Natural killer cell (primary cell): ENCODE data around the gene KCNJ11. TPM values are rescaled to one million over a fixed set of nuclear protein-coding genes. Genes with fewer than 3 reads are reported as not detected.

Experiments used
- ATAC-seq, 3 donors: fragments of 150-1000 bp in 2 of 3; fragments of 200-7000 bp in 1 of 3; cut with Tn5 transposase; 1 replicate in 1 of 3; 2 replicates in 2 of 3; pipeline ENCODE4 v1.10.0; 2021; ENCODE audit warnings: mild to moderate bottlenecking in 2 of 3, moderate library complexity in 2 of 3
- DNase-seq, 2 donors: peaks; one replicate each; pipeline versions ENCODE4 v3.0.0 to v3.0.0-alpha.2; 2013 to 2021; ENCODE audit warnings: mixed read lengths in 1 of 2
- H3K27ac ChIP-seq: one replicate; pipeline ENCODE4 v1.5.1; 2013; ENCODE audit warnings: mild to moderate bottlenecking, low read length
- H3K27me3 ChIP-seq: one replicate; pipeline ENCODE4 v1.6.1; 2013; ENCODE audit warnings: low read length; ENCODE audit not compliant: control insufficient read depth, insufficient read depth
- H3K36me3 ChIP-seq: one replicate; pipeline ENCODE4 v1.6.1; 2013; ENCODE audit warnings: low read length; ENCODE audit not compliant: control insufficient read depth, insufficient read depth
- H3K4me1 ChIP-seq: one replicate; pipeline ENCODE4 v1.6.1; 2013; ENCODE audit warnings: low read length; ENCODE audit not compliant: control insufficient read depth, insufficient read depth
- H3K4me3 ChIP-seq: one replicate; pipeline ENCODE4 v1.5.1; 2013; ENCODE audit warnings: low read length
- H3K9me3 ChIP-seq: one replicate; pipeline ENCODE4 v1.6.1; 2013; ENCODE audit warnings: low read length; ENCODE audit not compliant: control insufficient read depth, insufficient read depth
- H3K27ac Mint-ChIP-seq, 2 donors: one replicate each; pipeline ENCODE4 v1.8.0; 2022; ENCODE audit warnings: mild to moderate bottlenecking in 2 of 2, mixed read lengths in 2 of 2, moderate library complexity in 1 of 2
- H3K27me3 Mint-ChIP-seq, 2 donors: one replicate each; pipeline ENCODE4 v1.8.0; 2022; ENCODE audit warnings: low read depth in 2 of 2, mixed read lengths in 2 of 2
- H3K36me3 Mint-ChIP-seq: one replicate; pipeline ENCODE4 v1.8.0; 2022; ENCODE audit warnings: mixed read lengths
- H3K4me1 Mint-ChIP-seq, 2 donors: one replicate each; pipeline ENCODE4 v1.8.0; 2022; ENCODE audit warnings: mixed read lengths in 2 of 2
- H3K4me3 Mint-ChIP-seq: one replicate; pipeline ENCODE4 v1.8.0; 2022; ENCODE audit warnings: mild to moderate bottlenecking, moderate library complexity, mixed read lengths
- H3K9me3 Mint-ChIP-seq, 2 donors: one replicate each; pipeline ENCODE4 v1.8.0; 2022; ENCODE audit warnings: mixed read lengths in 2 of 2
- CTCF ChIP-seq: fragments of 200-600 bp; IDR thresholded peaks from one replicate; pipeline ENCODE4 v1.8.0; 2022; ENCODE audit warnings: antibody characterized with exemption
- WGBS: methylation state at CpG from one replicate; pipeline ENCODE4 v1.1.7; 2013; ENCODE audit warnings: missing lambda C conversion rate; ENCODE audit not compliant: insufficient coverage; 5-methylcytosine and 5-hydroxymethylcytosine counted together
- intact Hi-C: fragments of 100-400 bp; cut with micrococcal nuclease; formaldehyde crosslinking; loops from one replicate; pipeline ENCODE4 v1.14.2; 2022
- total RNA-seq, 4 donors: library from RNA; stranded (reverse); fragments of 120-200 nt in 1 of 4; gene quantifications; one replicate each; pipeline versions ENCODE4 v1.2.3 to v1.2.4, GENCODE V29; 2013 to 2022

KCNJ11 gene
- total RNA-seq, 3 donors from 2014 or later (not counting 1 experiment from before 2014, with no cell fraction given): 1.00 TPM; not detected in 2

GRCh38 chr11:17416492-17416891, 28.0 kb upstream of the KCNJ11 start:
- ATAC-seq: no peak
- Mint-ChIP-seq H3K4me1 (no peaks in the 10 kb centered on the region), H3K27ac (no peak overlapping the region), H3K36me3 (no peaks in the 10 kb centered on the region), H3K9me3 (no peaks in the 10 kb centered on the region), H3K4me3 (no peak overlapping the region), H3K27me3 (peaks cover 25 to 26% of the 10 kb centered on the region in 2 donors)
- no peak for TF ChIP-seq CTCF
- H3K27ac ChIP-seq: no peak overlapping the region
- 68% methylated on average over 2 of the region's 2 CpGs for WGBS
- no peaks in the 10 kb centered on the region for H3K9me3 ChIP-seq
- H3K36me3 ChIP-seq: no peaks in the 10 kb centered on the region
- intact Hi-C loops: no loop called here
- no peaks in the 10 kb centered on the region for H3K27me3 ChIP-seq
- no peak for DNase-seq
- H3K4me3 ChIP-seq: no peak overlapping the region
- H3K4me1 ChIP-seq: no peaks in the 10 kb centered on the region

GRCh38 chr11:17415523-17416104, 27.2 kb upstream of the KCNJ11 start:
- 78% methylated on average over 6 of the region's 6 CpGs for WGBS
- TF ChIP-seq CTCF: no peak
- DNase-seq (no peak), ATAC-seq (no peak)
- H3K4me1 Mint-ChIP-seq: no peaks in the 10 kb centered on the region
- H3K36me3 ChIP-seq: no peaks in the 10 kb centered on the region
- H3K27ac ChIP-seq: no peak overlapping the region
- H3K4me3 ChIP-seq: no peak overlapping the region
- no peaks in the 10 kb centered on the region for H3K9me3 ChIP-seq
- H3K4me3 Mint-ChIP-seq: no peak overlapping the region
- H3K36me3 Mint-ChIP-seq: no peaks in the 10 kb centered on the region
- no peaks in the 10 kb centered on the region for H3K9me3 Mint-ChIP-seq
- no peaks in the 10 kb centered on the region for H3K4me1 ChIP-seq
- peaks cover 20 to 25% of the 10 kb centered on the region in 2 donors for H3K27me3 Mint-ChIP-seq
- no peaks in the 10 kb centered on the region for H3K27me3 ChIP-seq
- intact Hi-C loops: no loop called here
- no peak overlapping the region for H3K27ac Mint-ChIP-seq

- no peak for TF ChIP-seq CTCF
- Histone ChIP-seq H3K4me1 (no peaks in the 10 kb centered on the region), H3K9me3 (no peaks in the 10 kb centered on the region), H3K4me3 (no peak overlapping the region), H3K27me3 (no peaks in the 10 kb centered on the region), H3K27ac (no peak overlapping the region), H3K36me3 (no peaks in the 10 kb centered on the region)
- Mint-ChIP-seq H3K9me3 (no peaks in the 10 kb centered on the region), H3K4me1 (no peaks in the 10 kb centered on the region), H3K27ac (no peak overlapping the region), H3K36me3 (no peaks in the 10 kb centered on the region), H3K27me3 (peaks cover 20 to 25% of the 10 kb centered on the region in 2 donors), H3K4me3 (no peak overlapping the region)
- intact Hi-C loops: no loop called here
- 90% methylated on average over 5 of the region's 5 CpGs for WGBS
- no peak for ATAC-seq
- DNase-seq: no peak
Observed at GRCh38 chr11:17414992-17415391, 26.5 kb upstream of the KCNJ11 start.

- TF ChIP-seq CTCF: no peak
- Mint-ChIP-seq H3K27ac (no peak overlapping the region), H3K36me3 (no peaks in the 10 kb centered on the region), H3K4me3 (no peak overlapping the region), H3K9me3 (no peaks in the 10 kb centered on the region), H3K4me1 (no peaks in the 10 kb centered on the region), H3K27me3 (peaks cover 14 to 20% of the 10 kb centered on the region in 2 donors)
- WGBS: 58% methylated on average over 6 of the region's 8 CpGs
- ATAC-seq (no peak), DNase-seq (no peak)
- H3K36me3 ChIP-seq: no peaks in the 10 kb centered on the region
- no peak overlapping the region for H3K4me3 ChIP-seq
- H3K4me1 ChIP-seq: no peaks in the 10 kb centered on the region
- no peaks in the 10 kb centered on the region for H3K27me3 ChIP-seq
- H3K9me3 ChIP-seq: no peaks in the 10 kb centered on the region
- H3K27ac ChIP-seq: no peak overlapping the region
- intact Hi-C loops: no loop called here
Observed at GRCh38 chr11:17414317-17414737, 25.9 kb upstream of the KCNJ11 start.
